Chondrocyte (in vitro differentiated cells): ENCODE data around the gene NR2F1-AS1. TPM values are rescaled to one million over a fixed set of nuclear protein-coding genes. Genes with fewer than 3 reads are reported as not detected.

Source experiments
- DNase-seq: peaks from one replicate; pipeline ENCODE4 v3.0.0; 2021; ENCODE audit warnings: mixed read lengths, low spot score
- H3K27ac Mint-ChIP-seq: one replicate; pipeline ENCODE4 v1.8.0; 2021; ENCODE audit warnings: mild to moderate bottlenecking, moderate library complexity, mixed read lengths; ENCODE audit not compliant: unreplicated experiment
- H3K27me3 Mint-ChIP-seq: 2 replicates; pipeline ENCODE4 v1.8.0; 2021; ENCODE audit warnings: low read depth, mixed read lengths
- H3K36me3 Mint-ChIP-seq: 2 replicates; pipeline ENCODE4 v1.8.0; 2021; ENCODE audit warnings: low read depth, mixed read lengths
- H3K4me1 Mint-ChIP-seq: 2 replicates; pipeline ENCODE4 v1.8.0; 2021; ENCODE audit warnings: low read depth, mild to moderate bottlenecking, mixed read lengths
- H3K4me3 Mint-ChIP-seq: one replicate; pipeline ENCODE4 v1.8.0; 2021; ENCODE audit warnings: mild to moderate bottlenecking, moderate library complexity, mixed read lengths; ENCODE audit not compliant: unreplicated experiment
- H3K9me3 Mint-ChIP-seq: 2 replicates; pipeline ENCODE4 v1.8.0; 2021; ENCODE audit warnings: low read depth, mixed read lengths
- total RNA-seq: library from RNA; stranded (reverse); gene quantifications from 3 replicates; pipeline ENCODE4 v1.2.1, GENCODE V29; 2021
- TF ChIP-seq, protein P1 (sequence below): fragments of 200-600 bp; sonication (generic); IDR thresholded peaks from 2 replicates; pipeline ENCODE4 v1.5.0; 2021; ENCODE audit warnings: antibody characterized with exemption, mild to moderate bottlenecking, moderate library complexity

The NR2F1-AS1 gene
- total RNA-seq, 1 donor from 2014 or later = 16.2 TPM

DNA sequence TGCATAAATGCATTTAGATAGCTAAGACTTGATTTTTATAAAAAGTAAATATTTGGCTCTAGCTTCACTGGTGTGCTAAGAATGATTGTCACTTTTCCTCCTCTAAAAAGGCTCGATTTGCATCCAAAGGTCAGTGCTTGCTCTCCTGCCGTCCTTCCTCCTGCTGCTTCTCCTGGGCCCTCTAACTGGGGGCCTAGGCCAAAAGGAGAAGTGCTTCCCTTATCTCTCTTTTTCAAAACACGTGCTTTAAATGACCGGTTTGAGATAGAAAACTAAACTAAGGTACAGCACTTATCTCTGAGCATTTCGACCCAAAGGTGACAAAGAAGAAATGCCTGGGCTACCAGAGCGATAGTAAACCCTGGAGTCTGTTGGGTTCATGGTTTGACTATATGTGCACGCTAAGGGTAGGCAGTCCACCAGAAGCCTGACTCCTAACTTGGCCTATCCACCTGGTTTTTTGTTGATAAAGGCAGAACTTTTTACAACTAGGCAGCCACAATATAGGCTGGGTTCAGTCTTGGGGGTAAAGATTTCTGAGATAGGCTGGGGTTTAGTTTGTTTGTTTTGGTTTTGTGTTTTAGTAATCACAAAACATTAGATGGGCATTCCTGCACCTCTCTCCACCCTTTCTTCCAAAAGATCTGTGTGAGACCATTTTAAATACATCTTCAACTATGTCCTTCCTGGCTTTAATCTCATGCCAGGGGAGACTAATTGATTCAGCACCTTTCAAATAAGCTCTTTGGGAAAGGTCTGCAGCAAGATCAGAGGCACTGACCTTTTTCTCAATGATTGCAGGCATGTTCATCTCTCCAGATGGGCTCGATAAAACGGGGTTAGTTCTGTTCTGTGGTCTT, 3.8 kb downstream of the NR2F1-AS1 start:
- no peak overlapping the region for H3K4me3 Mint-ChIP-seq
- no peaks in the 10 kb centered on the region for H3K9me3 Mint-ChIP-seq
- H3K4me1 Mint-ChIP-seq = peaks cover 54% of the 10 kb centered on the region
- H3K27me3 Mint-ChIP-seq = no peaks in the 10 kb centered on the region
- no peak for DNase-seq
- H3K27ac Mint-ChIP-seq = peak overlapping the region; percentile 0
- no peaks in the 10 kb centered on the region for H3K36me3 Mint-ChIP-seq
- TF ChIP-seq, protein P1, sequence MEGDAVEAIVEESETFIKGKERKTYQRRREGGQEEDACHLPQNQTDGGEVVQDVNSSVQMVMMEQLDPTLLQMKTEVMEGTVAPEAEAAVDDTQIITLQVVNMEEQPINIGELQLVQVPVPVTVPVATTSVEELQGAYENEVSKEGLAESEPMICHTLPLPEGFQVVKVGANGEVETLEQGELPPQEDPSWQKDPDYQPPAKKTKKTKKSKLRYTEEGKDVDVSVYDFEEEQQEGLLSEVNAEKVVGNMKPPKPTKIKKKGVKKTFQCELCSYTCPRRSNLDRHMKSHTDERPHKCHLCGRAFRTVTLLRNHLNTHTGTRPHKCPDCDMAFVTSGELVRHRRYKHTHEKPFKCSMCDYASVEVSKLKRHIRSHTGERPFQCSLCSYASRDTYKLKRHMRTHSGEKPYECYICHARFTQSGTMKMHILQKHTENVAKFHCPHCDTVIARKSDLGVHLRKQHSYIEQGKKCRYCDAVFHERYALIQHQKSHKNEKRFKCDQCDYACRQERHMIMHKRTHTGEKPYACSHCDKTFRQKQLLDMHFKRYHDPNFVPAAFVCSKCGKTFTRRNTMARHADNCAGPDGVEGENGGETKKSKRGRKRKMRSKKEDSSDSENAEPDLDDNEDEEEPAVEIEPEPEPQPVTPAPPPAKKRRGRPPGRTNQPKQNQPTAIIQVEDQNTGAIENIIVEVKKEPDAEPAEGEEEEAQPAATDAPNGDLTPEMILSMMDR = no peak

DNA sequence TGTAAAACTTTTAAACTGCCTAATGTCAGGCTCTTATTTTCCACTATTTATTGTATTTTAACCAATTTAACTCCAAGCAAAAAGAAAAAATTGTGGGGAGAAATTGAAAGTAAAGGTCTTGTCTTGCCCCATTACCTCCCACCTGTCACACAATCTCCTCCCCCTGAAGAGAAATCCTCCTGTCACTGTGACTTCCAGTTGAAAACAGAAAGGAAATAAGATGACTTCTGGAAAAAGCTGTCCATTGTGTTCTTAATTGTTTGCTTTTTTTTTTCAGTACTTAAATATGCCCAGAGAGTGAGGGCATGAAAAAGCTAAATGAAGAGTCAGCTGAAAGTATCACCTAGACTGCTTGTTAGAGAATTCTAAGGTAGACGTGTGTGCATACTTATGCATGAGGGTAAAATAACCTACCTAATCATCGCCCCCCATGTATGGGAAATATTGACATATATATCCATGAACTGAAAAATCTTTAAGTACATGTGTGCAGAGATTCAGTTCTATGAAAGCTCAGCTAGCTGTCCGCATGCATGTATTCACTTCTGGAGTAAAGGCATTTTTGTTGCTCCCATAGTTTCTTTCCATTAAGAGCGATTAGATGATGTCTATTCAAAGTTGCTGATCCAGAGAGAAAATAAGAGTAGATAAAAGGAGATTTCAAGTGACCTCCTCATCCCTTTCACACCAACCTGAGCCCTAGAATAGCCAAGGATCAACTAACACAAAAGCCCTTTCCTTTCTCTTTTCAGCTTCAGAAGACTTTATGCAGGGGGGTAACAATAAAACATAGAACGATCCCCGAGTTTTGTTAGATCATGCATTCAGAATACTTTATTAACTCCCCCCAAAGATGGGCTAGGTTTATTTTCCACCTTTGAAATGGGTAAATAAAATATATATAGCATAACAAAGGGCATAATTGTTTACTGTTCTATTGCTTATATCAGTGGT, 5.3 kb downstream of the NR2F1-AS1 start:
- Mint-ChIP-seq H3K9me3 (no peaks in the 10 kb centered on the region), H3K27ac (no peak overlapping the region), H3K27me3 (no peaks in the 10 kb centered on the region), H3K4me1 (peaks cover 54% of the 10 kb centered on the region), H3K4me3 (no peak overlapping the region), H3K36me3 (no peaks in the 10 kb centered on the region)
- TF ChIP-seq, protein P1 = no peak
- no peak for DNase-seq

DNA sequence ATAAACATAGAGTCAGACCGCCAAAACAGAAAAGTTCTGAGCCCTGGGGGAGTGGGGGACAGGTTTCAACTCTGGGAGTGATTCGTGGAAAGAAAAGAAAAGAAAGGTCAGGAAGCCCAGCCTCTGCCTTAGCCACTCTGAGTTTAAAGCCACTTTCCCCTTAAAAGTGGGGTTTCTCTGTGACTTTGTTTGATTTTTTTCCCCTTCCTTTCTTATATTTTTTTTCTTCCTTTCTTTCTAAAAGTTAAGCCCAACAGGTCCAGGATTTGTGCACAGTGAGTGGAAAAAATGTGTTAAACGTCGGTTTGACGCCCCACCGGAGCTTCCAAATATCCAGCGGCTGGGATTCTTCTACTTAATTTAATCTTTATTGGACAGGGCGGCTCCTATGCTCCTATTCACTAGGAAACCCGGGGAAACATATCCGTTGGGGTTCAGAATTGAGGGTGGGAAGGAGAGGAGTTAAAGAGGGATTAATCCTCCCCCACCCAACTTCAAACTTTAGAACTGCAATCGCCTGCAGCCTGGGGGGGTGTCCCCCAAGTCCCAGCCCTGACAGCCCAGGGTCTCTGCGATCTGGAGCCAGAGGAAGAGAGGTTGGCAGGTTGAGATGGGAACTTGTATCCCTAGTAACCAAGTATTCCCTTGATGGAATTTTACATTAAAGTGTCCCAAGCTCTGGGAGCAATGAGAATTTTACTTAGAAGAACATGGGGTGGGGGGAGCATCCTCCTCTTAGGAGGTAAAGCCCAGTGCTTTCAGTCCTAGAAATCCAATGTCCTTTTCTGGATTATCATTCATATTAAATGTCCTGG, 6.3 kb downstream of the NR2F1-AS1 start:
- Mint-ChIP-seq H3K4me3 (no peak overlapping the region), H3K4me1 (peaks cover 54% of the 10 kb centered on the region), H3K27me3 (no peaks in the 10 kb centered on the region), H3K27ac (peak overlapping the region; percentile 28), H3K9me3 (no peaks in the 10 kb centered on the region), H3K36me3 (peaks cover 2% of the 10 kb centered on the region)
- peak; percentile 48 for DNase-seq
- TF ChIP-seq, protein P1 = no peak

DNA sequence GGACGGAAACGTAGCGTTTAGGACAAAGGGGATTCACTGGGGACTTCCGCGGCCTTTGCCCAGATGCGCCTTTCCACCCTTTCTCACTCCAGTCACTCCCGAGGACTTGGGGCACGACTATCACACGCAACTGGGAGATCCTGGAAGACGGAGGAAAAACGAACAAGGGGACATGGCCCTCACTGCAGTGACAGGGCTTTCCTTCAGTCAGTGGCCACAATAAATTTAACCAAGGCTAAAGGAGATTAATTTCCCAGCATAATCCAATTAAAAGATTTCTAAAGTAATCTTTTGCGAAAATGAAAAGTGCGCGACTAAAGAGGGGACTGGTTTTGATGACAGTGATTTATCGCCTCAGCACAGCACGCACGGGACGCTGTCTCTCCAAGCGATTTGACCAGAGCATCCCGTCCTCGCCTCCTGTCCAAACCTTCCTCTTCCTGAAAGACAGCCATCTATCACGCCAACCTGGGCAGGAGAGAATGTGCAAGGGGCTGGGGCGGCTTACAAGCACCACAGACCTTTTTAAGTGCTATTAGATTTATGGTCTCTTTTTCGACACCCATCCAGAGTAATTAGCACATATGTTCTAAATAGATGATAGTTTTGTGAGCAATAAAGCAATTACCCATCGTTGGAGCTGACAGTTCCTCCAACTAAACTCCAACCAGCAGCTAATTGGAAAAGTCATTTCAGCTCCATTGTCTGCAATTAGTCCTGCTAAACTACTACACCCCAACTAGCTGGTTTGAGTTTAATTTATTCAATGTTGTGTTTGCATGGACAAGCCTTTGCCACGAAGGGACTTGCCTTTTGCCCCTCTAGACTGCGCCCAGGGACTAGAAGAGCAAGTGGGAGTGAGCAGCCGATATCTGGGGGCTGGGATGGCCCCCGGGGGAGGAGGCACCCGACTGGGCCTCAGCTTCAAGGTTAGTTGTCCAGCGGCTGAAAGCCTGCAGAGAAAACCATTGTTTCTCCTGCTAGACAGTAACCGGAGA, 7.4 kb downstream of the NR2F1-AS1 start:
- TF ChIP-seq, protein P1 = no peak
- DNase-seq = peak; percentile 41
- Mint-ChIP-seq H3K27ac (no peak overlapping the region), H3K4me1 (peaks cover 50% of the 10 kb centered on the region), H3K9me3 (no peaks in the 10 kb centered on the region), H3K27me3 (no peaks in the 10 kb centered on the region), H3K36me3 (peaks cover 2% of the 10 kb centered on the region), H3K4me3 (peak overlapping the region; percentile 62)
